ENCODE data around the gene EIF4E1B. TPM values are rescaled to one million over a fixed set of nuclear protein-coding genes. Genes with fewer than 3 reads are reported as not detected.

Gene EIF4E1B
- total RNA-seq, 1 donor from 2014 or later, result not detected

DNA sequence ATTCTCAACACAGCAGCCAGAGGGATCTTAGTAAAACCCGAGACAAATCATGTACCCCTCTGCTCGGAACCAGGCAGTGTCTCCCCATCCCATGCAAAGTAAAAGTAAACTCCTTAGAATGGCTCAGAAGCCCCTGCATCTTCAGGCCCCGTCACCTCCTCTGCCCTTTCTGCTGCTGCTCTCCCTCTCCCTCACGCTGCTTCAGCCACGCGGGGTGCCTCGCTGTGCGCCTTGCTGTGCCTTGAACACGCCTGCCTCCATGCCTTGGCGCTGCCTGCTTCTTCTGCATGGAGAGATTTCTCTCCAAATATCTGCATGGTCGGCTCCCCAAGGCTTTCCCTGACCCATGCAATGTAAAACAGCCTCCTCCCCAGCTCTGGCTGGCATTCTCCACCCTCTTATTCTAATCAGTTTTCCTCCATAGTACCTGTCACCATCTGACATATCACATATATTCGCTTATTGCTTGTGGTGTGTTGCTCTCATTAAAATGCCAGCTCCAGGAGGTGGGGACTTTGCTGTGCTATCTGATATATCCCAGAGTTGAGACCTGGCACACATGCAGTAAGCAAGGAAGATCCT lies 28.5 kb upstream of the EIF4E1B start:
- intact Hi-C loops (cut with DNase I), result no loop called here

GRCh38 chr5:176603091-176603490 lies 27.4 kb upstream of the EIF4E1B start:
- no peak for DNase-seq (ENCODE audit: low spot score)
- intact Hi-C loops (cut with DNase I), result no loop called here

More for the DNA sequence above, 28.5 kb upstream of the EIF4E1B start:
- DNase-seq (ENCODE audit: low spot score), result no peak

DNA sequence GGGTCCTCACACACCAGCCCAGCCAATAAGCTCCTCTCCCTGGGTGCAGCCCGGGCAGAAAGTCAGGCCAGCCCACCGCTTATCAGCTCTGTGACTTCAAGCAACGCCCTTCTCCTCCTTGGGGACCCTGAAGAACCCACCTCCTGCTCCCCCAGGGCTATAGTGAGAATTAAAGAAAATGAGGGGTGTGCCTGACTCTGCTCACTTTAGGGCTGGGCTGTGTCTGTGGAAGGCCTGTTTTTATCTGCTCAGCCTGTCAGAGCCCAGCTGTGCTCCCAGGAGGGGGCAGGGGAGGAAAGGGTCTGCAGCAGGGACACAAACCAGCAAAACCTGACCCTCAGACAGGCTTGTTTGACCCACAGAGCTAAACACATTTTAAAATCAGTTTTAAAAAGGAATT lies 24.4 kb upstream of the EIF4E1B start:
- intact Hi-C loops (cut with DNase I), result no loop called here
- no peak for DNase-seq (ENCODE audit: low spot score)

DNA sequence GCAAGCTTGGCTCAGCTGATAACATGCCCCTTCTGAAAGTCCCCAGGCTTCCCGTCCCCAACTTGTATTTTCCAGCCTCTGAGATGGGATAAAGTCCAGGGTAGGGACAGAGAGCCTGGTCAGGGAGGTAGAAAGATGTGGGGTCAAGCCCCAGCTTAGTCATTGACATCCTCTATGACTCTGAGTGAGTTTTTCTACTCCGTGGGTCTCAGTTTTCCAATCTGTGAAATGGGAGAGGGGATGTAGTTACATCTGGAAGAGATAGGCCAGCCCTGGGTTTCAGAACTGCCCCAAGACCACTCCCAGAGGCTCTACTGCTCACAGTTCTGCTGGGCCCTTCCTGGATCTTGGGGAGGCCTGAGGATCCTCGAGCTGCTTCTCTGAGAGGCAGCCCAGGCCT lies 23.6 kb upstream of the EIF4E1B start:
- intact Hi-C loops (cut with DNase I), result no loop called here
- DNase-seq (ENCODE audit: low spot score), result no peak

- intact Hi-C loops (cut with DNase I), result no loop called here
Measured at GRCh38 chr5:176608142-176608705, 22.3 kb upstream of the EIF4E1B start.

DNA sequence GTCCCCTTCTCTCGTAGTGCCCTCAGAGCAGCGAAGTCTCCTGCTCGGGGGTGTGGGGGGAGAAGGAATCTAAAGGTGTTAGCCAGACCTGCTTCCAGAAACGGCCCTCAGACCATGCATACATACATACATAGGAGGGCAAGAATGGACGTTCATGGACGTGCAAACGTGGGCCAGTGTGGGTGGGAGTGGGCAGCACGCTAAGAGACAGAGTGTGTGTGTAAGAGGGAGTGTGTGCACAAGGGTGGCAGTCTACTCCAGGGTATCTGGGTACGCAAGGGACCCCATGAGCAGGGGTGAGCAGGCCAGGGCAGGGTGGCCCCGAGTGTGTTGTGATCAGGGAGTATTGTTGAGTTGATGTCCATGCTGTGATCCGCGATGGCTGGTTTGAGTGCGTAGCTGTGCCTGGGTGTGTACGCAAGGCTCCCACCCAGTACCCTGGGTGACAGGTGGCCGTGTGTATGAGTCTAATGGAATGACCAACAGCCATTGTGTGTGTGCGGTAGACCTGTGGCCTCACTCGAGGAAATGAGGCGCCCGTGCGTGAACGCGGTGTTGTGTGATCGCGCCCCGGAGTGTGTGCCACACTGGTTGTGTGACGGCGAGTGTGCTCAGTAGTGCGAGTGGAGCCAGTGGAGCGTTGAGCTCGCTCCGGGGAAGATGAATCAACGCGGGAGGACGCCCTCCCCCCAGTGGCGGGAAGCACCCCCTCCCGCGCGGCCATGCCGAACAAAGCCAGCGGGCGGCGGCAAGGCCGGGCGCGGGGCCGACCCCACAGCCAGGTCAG lies 21.3 kb upstream of the EIF4E1B start:
- DNase-seq (ENCODE audit: low spot score), result no peak
- intact Hi-C loops (cut with DNase I), result no loop called here

More at GRCh38 chr5:176608142-176608705, 22.3 kb upstream of the EIF4E1B start:
- no peak for DNase-seq (ENCODE audit: low spot score)

DNA sequence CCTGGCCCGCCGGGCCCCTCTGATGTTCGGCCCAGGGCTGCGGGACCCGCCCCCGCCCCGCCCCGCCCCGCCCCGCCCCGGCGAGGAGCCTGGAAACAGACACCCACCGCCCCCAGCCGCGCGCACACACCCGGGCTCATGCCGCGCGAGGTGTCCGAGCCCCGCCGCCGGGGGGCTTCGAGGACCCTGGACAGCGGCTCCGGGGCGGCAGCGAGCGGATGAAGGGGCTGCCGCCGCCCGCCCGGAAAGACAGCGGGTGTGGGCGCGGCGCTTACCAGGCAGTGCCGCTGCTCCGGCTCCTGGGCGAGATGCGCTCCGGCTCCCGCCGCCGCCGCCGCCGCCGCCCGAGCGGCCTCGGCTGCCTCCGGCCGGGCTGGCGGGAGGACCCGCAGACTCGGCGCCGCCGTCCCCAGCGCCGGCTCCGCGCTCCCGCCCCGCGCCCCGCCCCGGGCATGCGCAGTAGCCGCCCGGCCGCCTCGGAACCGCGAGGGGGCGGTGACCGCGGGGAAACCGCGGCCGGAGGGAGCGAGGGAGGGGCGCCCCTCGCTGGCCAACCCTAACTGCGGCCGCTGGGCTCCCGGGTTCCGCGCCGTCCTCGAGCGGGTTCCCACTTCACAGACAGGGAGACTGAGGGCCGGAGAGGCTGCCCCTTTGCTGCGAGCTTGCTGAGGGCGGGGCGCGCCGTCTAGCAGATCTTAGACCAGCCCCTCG lies 20.6 kb upstream of the EIF4E1B start, which contains the start of gene GPRIN1:
Gene GPRIN1 (minus strand): TSS at position 433 of the 711 bp plus-strand sequence. CDS start 10,322 bp downstream, outside the sequence.
- no peak for DNase-seq (ENCODE audit: low spot score)
- intact Hi-C loops (cut with DNase I), result no loop called here

DNA sequence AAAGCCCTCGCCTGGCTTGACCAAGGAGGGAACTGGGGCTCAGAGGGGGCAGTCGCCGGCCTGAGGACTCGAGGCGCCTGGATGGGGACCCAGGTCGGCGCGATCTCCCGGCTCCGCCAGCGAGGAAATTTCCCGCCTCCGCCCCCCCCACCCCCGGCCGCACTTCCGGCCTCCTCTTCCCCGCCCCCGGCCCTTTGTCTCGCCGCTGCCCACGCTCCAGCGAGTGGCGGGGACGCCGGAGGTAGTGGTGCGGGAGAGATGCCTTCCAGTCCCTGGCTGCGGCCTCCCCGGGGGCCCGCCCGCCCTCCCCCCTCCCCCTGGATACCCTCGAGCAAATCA lies 20.1 kb upstream of the EIF4E1B start:
- no peak for DNase-seq (ENCODE audit: low spot score)
- intact Hi-C loops (cut with DNase I), result no loop called here

DNA sequence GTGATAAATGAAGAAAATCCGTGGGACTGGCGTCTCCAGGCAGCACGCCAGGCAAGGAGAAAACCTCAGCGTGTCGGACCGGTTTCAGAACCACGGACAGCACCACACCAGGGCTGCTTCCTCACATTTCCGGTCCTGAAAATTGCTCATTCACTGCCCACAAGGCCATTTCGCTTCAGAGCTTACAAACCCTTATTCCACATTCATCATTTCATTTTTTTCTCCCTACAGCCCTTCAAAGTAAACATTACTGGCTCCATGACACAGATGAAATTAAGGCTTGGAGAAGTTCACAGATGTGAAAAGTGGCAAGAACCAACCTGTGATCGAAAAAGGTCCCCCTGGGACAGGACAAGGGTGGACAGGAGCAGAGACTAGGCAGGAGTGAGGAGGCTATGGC lies 19.0 kb upstream of the EIF4E1B start:
- no peak for DNase-seq (ENCODE audit: low spot score)
- intact Hi-C loops (cut with DNase I), result no loop called here

- intact Hi-C loops (cut with DNase I), result no loop called here
- DNase-seq (ENCODE audit: low spot score), result no peak
Measured at GRCh38 chr5:176612008-176612407, 18.5 kb upstream of the EIF4E1B start.

GRCh38 chr5:176612855-176613254 lies 17.6 kb upstream of the EIF4E1B start:
- DNase-seq (ENCODE audit: low spot score), result no peak
- intact Hi-C loops (cut with DNase I), result no loop called here

GRCh38 chr5:176614805-176615478 lies 15.5 kb upstream of the EIF4E1B start:
- intact Hi-C loops (cut with DNase I), result no loop called here
- no peak for DNase-seq (ENCODE audit: low spot score)

DNA sequence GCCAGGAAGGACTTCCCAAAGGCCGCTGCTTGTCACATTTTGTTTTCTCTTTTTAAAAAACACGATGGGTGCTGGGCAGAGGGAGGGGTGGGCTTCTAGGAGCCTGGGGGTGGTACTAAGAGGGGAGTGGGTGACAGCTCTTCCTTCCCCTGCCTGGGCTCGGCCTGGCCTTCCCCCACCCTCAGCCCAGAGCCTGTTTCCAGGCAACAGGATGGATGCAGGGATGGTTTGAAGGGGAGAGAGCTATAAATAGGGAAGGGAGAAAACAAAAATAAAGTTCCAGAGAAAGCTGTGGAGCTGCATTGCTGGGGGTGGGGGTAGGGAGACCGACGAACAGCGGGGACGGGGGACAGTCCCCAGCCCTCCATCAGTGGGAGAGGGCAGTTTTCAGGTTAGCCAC lies 14.0 kb upstream of the EIF4E1B start:
- intact Hi-C loops (cut with DNase I), result no loop called here
- DNase-seq (ENCODE audit: low spot score), result no peak

DNA sequence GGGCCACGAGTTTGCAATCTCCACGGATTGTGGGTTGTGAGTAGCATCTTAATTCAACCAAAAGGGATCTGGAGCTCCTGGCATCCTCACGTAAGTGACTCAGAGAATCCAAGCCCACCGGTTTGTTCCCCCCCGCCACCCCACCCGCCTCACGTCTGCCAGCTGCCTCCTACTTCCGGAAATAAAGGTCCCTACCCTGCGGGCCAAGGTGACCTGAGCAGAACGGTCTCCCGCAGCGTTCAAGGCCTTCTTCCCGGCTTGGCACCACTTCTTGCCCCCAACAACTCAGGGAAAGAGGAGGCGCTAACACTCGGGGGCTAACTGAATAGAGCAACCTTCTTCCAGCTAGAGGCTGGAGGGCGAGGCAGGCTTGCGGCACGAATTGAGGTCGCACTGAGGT lies 11.7 kb upstream of the EIF4E1B start:
- DNase-seq (ENCODE audit: low spot score), result no peak
- intact Hi-C loops (cut with DNase I), result no loop called here

DNA sequence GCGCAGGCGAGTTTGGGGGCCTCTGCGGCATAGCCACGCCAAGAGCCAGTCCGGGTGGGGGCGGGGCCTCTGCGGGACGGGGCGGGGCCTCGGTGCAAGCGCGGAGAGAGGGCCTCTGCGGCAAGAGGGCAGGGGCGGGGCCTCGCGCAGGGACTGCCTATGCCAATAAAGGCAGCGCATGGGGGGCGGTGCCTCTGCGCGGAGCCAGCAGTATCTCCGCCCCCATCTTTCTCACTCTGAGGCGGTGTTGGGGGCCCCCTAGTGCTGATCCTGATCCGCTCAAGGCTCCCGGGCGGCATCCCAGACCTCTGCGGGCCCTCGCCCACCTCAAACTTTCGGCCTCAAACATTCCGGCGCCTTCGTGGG lies 11.3 kb upstream of the EIF4E1B start:
- intact Hi-C loops (cut with DNase I), result no loop called here
- no peak for DNase-seq (ENCODE audit: low spot score)

DNA sequence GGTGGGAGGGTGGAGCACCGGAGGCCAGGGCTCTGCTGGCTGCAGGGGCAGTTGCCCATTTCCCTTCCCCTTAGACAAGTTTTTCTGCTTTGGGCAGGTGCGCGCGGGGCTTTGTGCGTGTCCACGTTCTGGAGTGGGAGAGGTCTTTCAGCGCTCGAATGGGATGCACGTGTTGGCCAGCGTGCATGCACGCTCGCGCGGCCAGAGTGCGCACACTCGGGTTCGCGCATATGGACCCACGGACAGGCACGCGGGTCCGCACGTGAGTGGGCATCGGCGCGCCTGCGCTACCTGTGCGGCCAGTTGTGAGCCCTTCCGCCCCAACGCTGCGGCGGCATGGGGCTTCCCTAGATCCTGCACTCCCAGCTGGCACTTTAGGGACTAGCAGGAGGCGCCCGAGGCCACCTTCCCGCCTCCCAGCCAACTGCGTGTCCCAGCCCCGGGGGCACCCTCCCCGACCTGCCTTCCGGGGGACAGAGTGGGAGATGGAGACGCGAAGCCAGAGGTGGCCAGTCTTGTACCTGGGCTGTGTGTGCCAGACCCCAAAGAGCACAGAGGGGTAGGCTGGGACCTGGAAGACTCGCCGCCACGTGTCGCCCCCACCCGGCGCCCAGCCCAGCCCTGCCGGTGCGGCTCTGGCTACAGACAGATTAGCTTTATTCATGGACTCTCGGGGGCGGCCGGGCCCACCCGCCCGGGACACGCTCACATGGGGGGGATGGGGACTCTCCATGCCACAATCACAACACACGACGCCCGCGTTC lies 10.7 kb upstream of the EIF4E1B start:
- intact Hi-C loops (cut with DNase I), result no loop called here
- DNase-seq (ENCODE audit: low spot score), result no peak

- intact Hi-C loops (cut with DNase I), result no loop called here
- no peak for DNase-seq (ENCODE audit: low spot score)
Measured at GRCh38 chr5:176620333-176620981, 10.0 kb upstream of the EIF4E1B start.

DNA sequence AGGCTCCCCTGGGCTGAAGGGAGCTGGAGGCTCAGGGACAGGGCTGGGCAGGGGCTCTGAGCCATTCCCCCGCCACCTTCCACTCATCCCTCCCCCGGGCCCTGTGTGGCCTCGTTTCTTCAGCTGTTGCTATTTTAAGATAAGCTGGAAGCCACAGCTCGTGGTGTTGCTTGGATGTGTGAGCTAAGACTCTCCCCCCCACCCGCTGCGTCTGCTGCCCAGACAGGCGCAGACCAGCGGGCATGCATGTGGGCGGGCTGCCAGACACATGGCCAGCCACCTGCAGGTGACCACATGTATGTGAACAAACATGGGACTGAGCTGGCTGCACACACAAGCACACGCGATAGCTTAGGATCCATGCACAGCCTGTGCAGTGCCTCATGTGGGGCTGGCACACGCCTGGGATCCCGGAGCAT lies 8.8 kb upstream of the EIF4E1B start:
- intact Hi-C loops (cut with DNase I), result no loop called here
- DNase-seq (ENCODE audit: low spot score), result no peak

- intact Hi-C loops (cut with DNase I), result no loop called here
- DNase-seq (ENCODE audit: low spot score), result no peak
Measured at GRCh38 chr5:176624142-176624541, 6.3 kb upstream of the EIF4E1B start.
